GM23338 (cell line): ENCODE measurements around the gene ASPDH. TPM values are rescaled to one million over a fixed set of nuclear protein-coding genes. Genes with fewer than 3 reads are reported as not detected.

Experiments
- ATAC-seq: fragments of 200-7000 bp; cut with Tn5 transposase; 3 replicates; pipeline ENCODE4 v1.9.1; 2020
- DNase-seq: peaks from one replicate; pipeline ENCODE4 v3.0.0-alpha.2; 2015; ENCODE audit warnings: low spot score
- H2AFZ ChIP-seq: fragments of 200-600 bp; sonication (generic); 2 replicates; pipeline ENCODE4 v1.8.0; 2016; ENCODE audit warnings: antibody characterized with exemption, mild to moderate bottlenecking, moderate library complexity
- H3F3A ChIP-seq: fragments of 200-600 bp; sonication (generic); replicated peaks from 2 replicates; pipeline ENCODE4 v1.8.0; 2017; ENCODE audit warnings: antibody characterized with exemption, mixed run types, low read depth
- H3K27ac ChIP-seq: fragments of 200-600 bp; sonication (generic); 2 replicates; pipeline ENCODE4 v1.6.1; 2016; ENCODE audit warnings: low read depth
- H3K27me3 ChIP-seq: fragments of 200-600 bp; sonication (generic); 2 replicates; pipeline ENCODE4 v1.8.0; 2016; ENCODE audit warnings: mild to moderate bottlenecking, mixed run types, moderate library complexity; ENCODE audit not compliant: insufficient read depth
- H3K36me3 ChIP-seq: fragments of 200-600 bp; sonication (generic); 2 replicates; pipeline ENCODE4 v1.8.0; 2016; ENCODE audit warnings: mild to moderate bottlenecking; ENCODE audit not compliant: insufficient read depth
- H3K4me1 ChIP-seq: fragments of 200-600 bp; sonication (generic); 2 replicates; pipeline ENCODE4 v1.8.0; 2016; ENCODE audit warnings: mild to moderate bottlenecking, moderate library complexity; ENCODE audit not compliant: insufficient read depth
- H3K4me2 ChIP-seq: fragments of 200-600 bp; sonication (generic); 2 replicates; pipeline ENCODE4 v1.7.1; 2017; ENCODE audit warnings: mixed run types
- H3K4me3 ChIP-seq: fragments of 200-600 bp; sonication (generic); 2 replicates; pipeline ENCODE4 v1.6.1; 2016; ENCODE audit warnings: mixed run types
- H3K79me2 ChIP-seq: fragments of 200-600 bp; sonication (generic); replicated peaks from 2 replicates; pipeline ENCODE4 v1.8.0; 2017; ENCODE audit warnings: mild to moderate bottlenecking; ENCODE audit not compliant: insufficient read depth
- H3K9me2 ChIP-seq: fragments of 200-600 bp; sonication (generic); 2 replicates; pipeline ENCODE4 v1.8.0; 2017; ENCODE audit not compliant: insufficient read depth
- H4K20me1 ChIP-seq: fragments of 200-600 bp; sonication (generic); replicated peaks from 2 replicates; pipeline ENCODE4 v1.8.0; 2017; ENCODE audit warnings: mild to moderate bottlenecking; ENCODE audit not compliant: insufficient read depth
- H3K27ac Mint-ChIP-seq: 2 replicates; pipeline ENCODE4 v1.8.0; 2020; ENCODE audit warnings: inconsistent platforms, mild to moderate bottlenecking, moderate library complexity, mixed read lengths
- H3K27me3 Mint-ChIP-seq: 3 replicates; pipeline ENCODE4 v1.8.0; 2022; ENCODE audit warnings: low read depth, mild to moderate bottlenecking, moderate library complexity, mixed read lengths, inconsistent platforms; ENCODE audit not compliant: insufficient read depth, poor library complexity
- H3K36me3 Mint-ChIP-seq: 3 replicates; pipeline ENCODE4 v1.8.0; 2021; ENCODE audit warnings: low read depth, mild to moderate bottlenecking, inconsistent platforms, moderate library complexity, mixed read lengths
- H3K4me1 Mint-ChIP-seq: 3 replicates; pipeline ENCODE4 v1.8.0; 2020; ENCODE audit warnings: mild to moderate bottlenecking, inconsistent platforms, mixed read lengths
- H3K4me3 Mint-ChIP-seq: 3 replicates; pipeline ENCODE4 v1.8.0; 2021; ENCODE audit warnings: moderate library complexity, mild to moderate bottlenecking, inconsistent platforms, mixed read lengths
- H3K9me3 Mint-ChIP-seq: 3 replicates; pipeline ENCODE4 v1.8.0; 2020; ENCODE audit warnings: moderate library complexity, mild to moderate bottlenecking, inconsistent platforms, mixed read lengths
- CREB1 ChIP-seq: fragments of 250-450 bp; sonication (Bioruptor Pico); IDR thresholded peaks from 2 replicates; pipeline ENCODE4 v1.5.0; 2020; ENCODE audit warnings: low read depth, mild to moderate bottlenecking, moderate library complexity
- EZH2 ChIP-seq: fragments of 200-600 bp; sonication (generic); IDR thresholded peaks from one replicate; pipeline ENCODE4 v1.8.0; 2017; ENCODE audit warnings: antibody characterized with exemption, mild to moderate bottlenecking, low read depth; ENCODE audit not compliant: unreplicated experiment
- EZH2phosphoT487 ChIP-seq: fragments of 200-600 bp; sonication (generic); IDR thresholded peaks from one replicate; pipeline ENCODE4 v1.8.1; 2018; ENCODE audit warnings: antibody characterized with exemption; ENCODE audit not compliant: unreplicated experiment
- JUNB ChIP-seq: IDR thresholded peaks from one replicate; pipeline ENCODE4 v1.6.1; 2016; ENCODE audit warnings: antibody characterized with exemption; ENCODE audit not compliant: unreplicated experiment
- NANOG ChIP-seq: IDR thresholded peaks from 2 replicates; pipeline ENCODE4 v1.6.1; 2016; ENCODE audit warnings: antibody characterized with exemption, borderline replicate concordance
- POLR2AphosphoS5 ChIP-seq: IDR thresholded peaks from 2 replicates; pipeline ENCODE4 v1.6.1; 2016; ENCODE audit warnings: antibody characterized with exemption, low read depth
- ZNF114 ChIP-seq: fragments of 250-450 bp; sonication (Bioruptor Pico); IDR thresholded peaks from 2 replicates; pipeline ENCODE4 v1.5.0; 2020; ENCODE audit warnings: mild to moderate bottlenecking, moderate library complexity
- ZNF462 ChIP-seq: fragments of 250-450 bp; sonication (Bioruptor Pico); IDR thresholded peaks from 2 replicates; pipeline ENCODE4 v1.5.0; 2020; ENCODE audit warnings: mild to moderate bottlenecking, moderate library complexity
- polyA plus RNA-seq: library from polyadenylated mRNA; unstranded; fragments of >200 nt; fragmentation: Nextera tagmentation; extraction: Ambion mirVana; gene quantifications from 2 replicates; pipeline ENCODE4 v1.2.1, GENCODE V29; 2016
- total RNA-seq: library from RNA; depleted of rRNA; stranded (reverse); fragments of >200 nt; shearing (Covaris generic); gene quantifications from 2 replicates; pipeline ENCODE4 v1.2.3, GENCODE V29; 2014
- TF ChIP-seq, protein P1 (sequence below), 2 experiments: fragments of 200-600 bp in 1 of 2; sonication (generic) in 1 of 2; conservative IDR thresholded peaks; 2 replicates each; pipeline versions ENCODE4 v1.5.1 to v1.6.1; 2016 to 2017; ENCODE audit warnings: antibody characterized with exemption in 2 of 2, low read depth in 2 of 2, mild to moderate bottlenecking in 2 of 2, moderate library complexity in 1 of 2

The ASPDH gene
- total and polyA plus RNA-seq, 2 experiments from 2014 or later: not detected

DNA sequence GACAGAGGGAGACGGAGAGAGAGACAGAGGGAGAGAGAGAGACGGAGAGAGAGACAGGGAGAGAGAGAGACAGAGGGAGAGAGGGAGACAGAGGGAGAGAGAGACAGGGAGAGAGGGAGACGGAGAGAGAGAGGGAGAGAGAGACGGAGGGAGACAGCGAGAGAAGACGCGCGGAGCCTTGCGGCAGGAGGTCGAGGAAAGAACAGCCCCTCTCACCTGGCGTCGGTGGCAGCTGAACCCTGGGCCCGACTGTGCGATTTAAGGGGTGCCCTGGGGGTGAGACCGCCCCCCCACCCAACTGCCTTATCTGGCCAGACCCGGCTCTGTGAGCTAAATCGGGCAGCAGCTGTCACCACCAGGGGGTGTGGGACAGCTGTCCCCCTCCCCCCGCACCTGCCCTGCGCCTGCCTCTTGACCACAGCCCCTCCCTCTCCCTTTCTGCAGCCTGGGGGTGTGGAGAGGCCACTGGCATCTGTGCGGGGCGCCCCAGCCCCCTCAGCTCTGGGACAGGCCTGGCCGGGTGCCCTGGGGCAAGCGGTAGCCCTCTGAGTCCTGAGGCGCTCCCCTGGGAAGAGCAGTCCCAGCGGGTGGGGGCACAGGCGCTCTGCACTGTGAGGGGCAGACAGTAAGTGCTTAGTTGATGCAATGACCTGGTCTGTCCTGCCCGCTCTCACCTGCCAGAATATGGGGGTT, 13.5 kb downstream of the ASPDH start:
- peaks cover 56% of the 10 kb centered on the region for H3K9me3 Mint-ChIP-seq
- Histone ChIP-seq H3K9me2 (no peaks in the 10 kb centered on the region), H4K20me1 (no peaks in the 10 kb centered on the region), H3K79me2 (no peaks in the 10 kb centered on the region), H3K27ac (no peak overlapping the region), H2AFZ (no peak overlapping the region), H3F3A (no peaks in the 10 kb centered on the region), H3K4me3 (peak overlapping the region; percentile 53), H3K36me3 (no peaks in the 10 kb centered on the region), H3K27me3 (peaks cover 54% of the 10 kb centered on the region), H3K4me2 (peak overlapping the region; percentile 80), H3K4me1 (peaks cover 7% of the 10 kb centered on the region; the same call in 1 of the 2 replicates)
- no peak overlapping the region for H3K4me3 Mint-ChIP-seq
- ATAC-seq (no peak; the same call in 2 of the 3 replicates), DNase-seq (peak; percentile 68)
- peaks cover 16% of the 10 kb centered on the region for H3K36me3 Mint-ChIP-seq
- no peak overlapping the region for H3K27ac Mint-ChIP-seq
- TF ChIP-seq POLR2AphosphoS5: no peak
- TF ChIP-seq, protein P1, sequence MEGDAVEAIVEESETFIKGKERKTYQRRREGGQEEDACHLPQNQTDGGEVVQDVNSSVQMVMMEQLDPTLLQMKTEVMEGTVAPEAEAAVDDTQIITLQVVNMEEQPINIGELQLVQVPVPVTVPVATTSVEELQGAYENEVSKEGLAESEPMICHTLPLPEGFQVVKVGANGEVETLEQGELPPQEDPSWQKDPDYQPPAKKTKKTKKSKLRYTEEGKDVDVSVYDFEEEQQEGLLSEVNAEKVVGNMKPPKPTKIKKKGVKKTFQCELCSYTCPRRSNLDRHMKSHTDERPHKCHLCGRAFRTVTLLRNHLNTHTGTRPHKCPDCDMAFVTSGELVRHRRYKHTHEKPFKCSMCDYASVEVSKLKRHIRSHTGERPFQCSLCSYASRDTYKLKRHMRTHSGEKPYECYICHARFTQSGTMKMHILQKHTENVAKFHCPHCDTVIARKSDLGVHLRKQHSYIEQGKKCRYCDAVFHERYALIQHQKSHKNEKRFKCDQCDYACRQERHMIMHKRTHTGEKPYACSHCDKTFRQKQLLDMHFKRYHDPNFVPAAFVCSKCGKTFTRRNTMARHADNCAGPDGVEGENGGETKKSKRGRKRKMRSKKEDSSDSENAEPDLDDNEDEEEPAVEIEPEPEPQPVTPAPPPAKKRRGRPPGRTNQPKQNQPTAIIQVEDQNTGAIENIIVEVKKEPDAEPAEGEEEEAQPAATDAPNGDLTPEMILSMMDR (conservative IDR thresholded peaks at IDR 0.05; ENCODE audit: low read depth in 2 of 2): peak; percentile 37 to 41
- H3K4me1 Mint-ChIP-seq: no peaks in the 10 kb centered on the region
- peaks cover 12% of the 10 kb centered on the region for H3K27me3 Mint-ChIP-seq

DNA sequence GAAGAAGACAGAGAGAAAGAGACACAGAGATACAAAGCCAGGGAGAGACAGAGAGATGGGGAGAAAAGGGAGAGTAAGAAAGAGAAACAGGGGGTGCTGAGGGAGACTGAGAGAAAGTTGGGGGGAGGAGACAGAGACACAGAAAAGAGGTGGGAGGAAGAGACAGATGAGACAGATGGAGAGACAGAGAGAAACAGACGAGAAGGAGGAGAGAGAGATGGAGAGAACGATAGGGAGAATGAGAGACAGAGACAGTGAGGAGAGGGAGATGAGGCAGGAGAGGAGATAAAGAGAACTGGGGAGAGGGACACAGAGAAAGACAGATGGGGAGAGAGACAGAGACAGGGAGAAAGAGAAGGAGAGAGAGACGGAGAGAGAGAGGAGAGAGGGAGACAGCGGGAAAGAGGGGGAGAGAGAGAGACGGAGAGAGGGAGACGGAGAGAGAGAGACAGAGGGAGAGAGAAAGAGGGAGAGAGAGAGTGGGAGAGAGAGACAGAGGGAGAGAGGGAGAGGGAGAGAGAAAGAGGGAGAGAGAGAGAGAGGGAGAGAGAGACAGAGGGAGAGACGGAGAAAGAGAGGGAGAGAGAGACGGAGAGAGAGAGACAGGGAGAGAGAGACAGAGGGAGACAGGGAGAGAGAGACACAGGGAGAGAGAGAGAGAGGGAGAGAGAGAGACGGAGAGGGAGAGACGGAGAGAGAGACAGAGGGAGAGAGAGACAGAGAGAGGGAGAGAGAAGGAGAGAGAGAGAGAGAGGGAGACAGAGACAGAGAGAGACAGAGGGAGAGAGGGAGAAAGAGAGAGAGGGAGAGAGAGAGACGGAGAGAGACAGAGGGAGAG, 15.3 kb downstream of the ASPDH start:
- Mint-ChIP-seq H3K4me3 (no peak overlapping the region), H3K9me3 (peaks cover 57% of the 10 kb centered on the region), H3K27ac (no peak overlapping the region), H3K4me1 (no peaks in the 10 kb centered on the region), H3K27me3 (peaks cover 11% of the 10 kb centered on the region), H3K36me3 (peaks cover 26% of the 10 kb centered on the region)
- H3K4me1 ChIP-seq: peaks cover 7% of the 10 kb centered on the region; the same call in 1 of the 2 replicates
- no peaks in the 10 kb centered on the region for H3F3A ChIP-seq
- H3K36me3 ChIP-seq: no peaks in the 10 kb centered on the region
- peaks cover 72% of the 10 kb centered on the region for H3K27me3 ChIP-seq
- no peak overlapping the region for H3K4me3 ChIP-seq
- ATAC-seq: no peak
- H3K4me2 ChIP-seq: no peak overlapping the region
- no peaks in the 10 kb centered on the region for H3K9me2 ChIP-seq
- no peak overlapping the region for H2AFZ ChIP-seq
- H3K27ac ChIP-seq: no peak overlapping the region
- no peaks in the 10 kb centered on the region for H3K79me2 ChIP-seq
- DNase-seq: no peak
- no peaks in the 10 kb centered on the region for H4K20me1 ChIP-seq
- no peak for TF ChIP-seq CREB1
- no peak for TF ChIP-seq ZNF114 (CRISPR knock-in tag)
- TF ChIP-seq JUNB: no peak
- no peak for TF ChIP-seq EZH2
- no peak for TF ChIP-seq EZH2phosphoT487
- TF ChIP-seq NANOG: no peak
- TF ChIP-seq, protein P1 (conservative IDR thresholded peaks at IDR 0.05; ENCODE audit: low read depth in 2 of 2): no peak
- TF ChIP-seq ZNF462: no peak
